Neuron (in vitro differentiated cells): ENCODE data around the gene KDM3A.

ENCODE experiments used
- H2AFZ ChIP-seq: one replicate; pipeline ENCODE4 v1.6.1; 2013; ENCODE audit warnings: low read depth, mild to moderate bottlenecking, inconsistent platforms, low read length, moderate library complexity
- H3K27me3 ChIP-seq: one replicate; pipeline ENCODE4 v1.6.1; 2013; ENCODE audit warnings: low read length; ENCODE audit not compliant: insufficient read depth
- H3K36me3 ChIP-seq: one replicate; pipeline ENCODE4 v1.6.1; 2013; ENCODE audit warnings: low read length; ENCODE audit not compliant: insufficient read depth
- H3K4me1 ChIP-seq: one replicate; pipeline ENCODE4 v1.6.1; 2013; ENCODE audit warnings: low read length; ENCODE audit not compliant: insufficient read depth
- H3K4me3 ChIP-seq: 2 replicates; pipeline ENCODE4 v1.5.1; 2013; ENCODE audit warnings: mild to moderate bottlenecking, low read length, moderate library complexity
- H3K9me3 ChIP-seq: one replicate; pipeline ENCODE4 v1.6.1; 2013; ENCODE audit warnings: low read length

The KDM3A gene

DNA sequence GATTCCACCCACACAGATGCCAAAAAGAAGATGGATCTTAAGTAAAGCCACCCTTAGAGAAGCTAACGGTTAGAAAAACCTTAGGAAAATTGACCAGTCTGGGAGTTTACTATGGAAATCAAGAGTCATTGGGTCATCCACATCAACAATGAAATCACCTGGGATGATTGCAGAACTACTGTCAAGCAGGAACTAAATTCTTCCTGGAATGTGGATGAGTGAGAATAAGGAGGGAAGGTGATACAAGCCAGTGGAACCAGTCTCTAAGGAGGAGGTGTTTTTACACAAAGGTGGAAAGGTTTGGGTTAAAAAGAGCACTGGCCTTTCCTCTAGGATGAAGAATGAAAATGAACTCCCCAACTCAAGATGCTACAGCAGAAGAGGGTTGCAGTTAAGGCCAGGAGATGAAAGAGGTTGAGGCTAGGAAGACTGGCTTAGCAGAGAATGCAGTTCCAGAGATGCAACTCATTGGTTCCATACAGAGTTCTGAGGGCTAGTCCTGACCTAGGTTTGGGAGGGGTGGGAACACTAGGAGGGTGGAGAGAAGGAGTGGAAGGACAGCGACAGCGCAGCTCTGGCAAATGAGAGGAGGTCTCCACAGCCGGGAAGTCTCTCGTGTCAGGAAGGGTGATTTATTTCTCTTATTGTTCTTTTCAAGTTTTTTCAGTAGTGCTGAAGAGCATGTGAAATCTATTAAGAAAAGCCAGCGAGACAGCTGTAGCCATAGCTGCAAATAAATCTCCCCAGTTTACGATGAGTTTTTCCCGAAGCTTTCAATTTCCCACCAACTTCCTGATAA, 27.7 kb upstream of the KDM3A start:
- Histone ChIP-seq H2AFZ (no peak overlapping the region), H3K4me3 (no peak overlapping the region), H3K4me1 (peaks cover 9% of the 10 kb centered on the region), H3K27me3 (peaks cover 5% of the 10 kb centered on the region), H3K36me3 (no peaks in the 10 kb centered on the region), H3K9me3 (no peaks in the 10 kb centered on the region)

DNA sequence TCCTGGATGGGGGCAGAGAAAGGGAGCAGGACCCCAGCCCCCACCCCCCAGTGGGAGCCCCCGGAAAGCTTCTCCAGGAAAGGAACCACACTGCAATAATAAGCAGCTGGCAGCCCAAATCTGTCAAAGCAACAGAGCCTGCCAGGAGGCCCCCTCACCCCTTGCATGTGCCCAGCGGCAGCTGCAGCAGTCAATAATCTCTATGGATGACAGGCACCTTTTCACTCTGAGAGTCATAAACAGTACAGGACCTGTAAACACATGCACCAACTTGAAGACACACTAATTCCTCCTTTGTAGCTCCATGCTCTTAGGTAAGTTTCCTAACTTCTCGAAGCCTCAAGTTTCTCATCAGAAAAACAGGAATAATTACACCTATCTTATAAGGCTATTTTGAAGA, 26.2 kb upstream of the KDM3A start:
- no peaks in the 10 kb centered on the region for H3K9me3 ChIP-seq
- H3K36me3 ChIP-seq: no peaks in the 10 kb centered on the region
- no peak overlapping the region for H3K4me3 ChIP-seq
- H3K27me3 ChIP-seq: peaks cover 9% of the 10 kb centered on the region
- peaks cover 9% of the 10 kb centered on the region for H3K4me1 ChIP-seq
- H2AFZ ChIP-seq: no peak overlapping the region

DNA sequence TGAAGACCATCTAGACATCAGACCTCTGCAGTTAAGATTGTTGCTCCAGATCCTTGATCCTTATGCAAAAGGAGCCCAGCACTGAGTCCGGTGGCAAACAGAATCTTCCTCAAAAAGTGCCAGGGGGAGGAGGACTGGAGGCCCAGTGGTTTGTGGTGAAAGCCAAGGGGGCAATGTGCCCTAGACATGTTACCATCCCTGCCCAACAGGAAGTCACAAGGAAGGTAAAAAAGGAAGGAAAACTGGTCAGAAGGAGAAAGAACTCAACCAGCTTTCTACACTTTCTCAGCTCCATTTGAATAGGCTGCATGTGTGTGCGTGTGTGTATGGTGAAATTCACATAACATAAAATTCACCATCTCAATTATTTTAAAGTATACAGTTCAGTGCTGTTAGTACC, 25.0 kb upstream of the KDM3A start:
- H2AFZ ChIP-seq: no peak overlapping the region
- H3K9me3 ChIP-seq: no peaks in the 10 kb centered on the region
- H3K27me3 ChIP-seq: peaks cover 12% of the 10 kb centered on the region
- H3K4me3 ChIP-seq: no peak overlapping the region
- no peaks in the 10 kb centered on the region for H3K36me3 ChIP-seq
- peaks cover 9% of the 10 kb centered on the region for H3K4me1 ChIP-seq

DNA sequence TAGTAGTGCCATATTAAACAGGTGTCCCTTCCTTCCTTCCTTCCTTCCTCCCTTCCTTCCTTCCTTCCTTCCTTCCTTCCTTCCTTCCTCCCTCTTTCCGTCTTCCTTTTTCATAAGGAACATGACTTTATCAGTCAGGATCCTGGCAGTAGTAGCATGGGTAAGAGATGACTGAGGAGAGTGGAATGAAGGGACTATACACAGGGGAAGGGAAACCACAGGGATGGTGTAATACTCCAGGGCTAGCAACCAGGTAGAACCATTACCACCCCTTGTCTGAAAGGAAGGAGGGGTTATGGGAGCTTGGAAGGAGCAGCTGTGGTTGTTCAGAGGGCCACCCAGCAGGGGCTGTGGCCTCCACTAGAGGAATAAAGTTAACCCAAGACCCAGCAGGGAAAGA, 23.2 kb upstream of the KDM3A start:
- H3K9me3 ChIP-seq: peaks cover 2% of the 10 kb centered on the region
- no peaks in the 10 kb centered on the region for H3K36me3 ChIP-seq
- H2AFZ ChIP-seq: no peak overlapping the region
- H3K4me1 ChIP-seq: peaks cover 9% of the 10 kb centered on the region
- peaks cover 15% of the 10 kb centered on the region for H3K27me3 ChIP-seq
- no peak overlapping the region for H3K4me3 ChIP-seq

DNA sequence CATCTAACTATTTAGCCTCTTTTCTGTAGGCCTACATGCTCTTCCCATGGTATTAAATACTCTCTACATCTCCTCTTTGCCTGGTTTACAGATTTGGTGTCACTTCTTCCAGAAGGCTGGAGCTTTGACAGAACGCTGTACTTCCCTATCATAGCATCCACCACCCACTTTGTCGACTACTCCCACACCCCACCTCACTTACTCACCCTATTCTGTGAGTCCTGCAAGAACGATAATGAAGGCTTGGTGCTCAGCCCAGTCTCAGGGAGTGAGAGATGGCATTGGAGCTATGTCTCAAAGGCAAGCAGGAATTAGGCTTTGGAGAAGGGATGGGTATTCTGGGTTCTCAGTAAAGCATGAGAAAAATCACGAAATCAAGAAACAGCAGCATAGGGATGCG, 20.3 kb upstream of the KDM3A start:
- Histone ChIP-seq H3K4me1 (no peaks in the 10 kb centered on the region), H2AFZ (no peak overlapping the region), H3K36me3 (no peaks in the 10 kb centered on the region), H3K9me3 (peaks cover 2% of the 10 kb centered on the region), H3K4me3 (no peak overlapping the region), H3K27me3 (peaks cover 14% of the 10 kb centered on the region)

DNA sequence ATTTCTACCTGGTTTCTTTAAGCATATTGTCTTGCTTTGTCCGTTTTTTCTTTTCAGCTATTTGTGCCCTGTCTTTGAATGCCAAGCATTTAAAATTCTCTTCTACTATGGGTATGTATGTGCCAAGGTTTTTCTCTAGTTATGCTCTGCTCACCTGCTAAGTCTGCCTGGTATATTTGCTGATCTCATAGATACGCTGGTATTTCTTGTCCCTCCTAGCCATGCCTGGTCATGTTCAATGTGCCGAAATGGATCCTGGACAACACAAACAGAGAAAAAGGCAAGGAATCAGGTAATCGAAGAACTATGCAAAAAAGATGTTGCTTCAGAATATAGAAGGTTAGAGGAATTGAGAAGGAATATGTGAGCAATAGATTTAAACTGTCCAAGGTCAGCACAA, 14.9 kb upstream of the KDM3A start:
- H3K9me3 ChIP-seq: peaks cover 2% of the 10 kb centered on the region
- no peaks in the 10 kb centered on the region for H3K36me3 ChIP-seq
- H2AFZ ChIP-seq: no peak overlapping the region
- H3K27me3 ChIP-seq: peaks cover 18% of the 10 kb centered on the region
- H3K4me1 ChIP-seq: no peaks in the 10 kb centered on the region
- no peak overlapping the region for H3K4me3 ChIP-seq

DNA sequence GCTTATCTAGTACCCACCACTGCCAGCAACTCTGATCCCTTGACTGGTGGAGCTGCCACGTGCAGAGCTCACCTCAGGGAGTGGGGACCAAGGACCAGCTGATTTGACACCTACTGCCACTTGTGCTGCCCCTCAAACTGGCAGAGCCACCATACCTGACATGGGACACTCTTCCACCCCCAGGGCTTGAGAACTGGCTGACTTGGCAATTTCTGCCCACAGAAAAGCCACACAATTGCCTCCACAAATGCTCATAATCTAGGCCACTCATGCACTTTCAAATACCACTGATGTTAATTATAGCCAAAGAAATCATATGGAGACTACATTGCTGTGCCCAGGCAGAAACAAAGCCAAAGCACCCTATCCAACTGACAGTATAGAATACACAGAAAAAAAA, 11.8 kb upstream of the KDM3A start:
- H3K27me3 ChIP-seq: peaks cover 11% of the 10 kb centered on the region
- H2AFZ ChIP-seq: no peak overlapping the region
- no peaks in the 10 kb centered on the region for H3K36me3 ChIP-seq
- no peak overlapping the region for H3K4me3 ChIP-seq
- H3K9me3 ChIP-seq: no peaks in the 10 kb centered on the region
- no peaks in the 10 kb centered on the region for H3K4me1 ChIP-seq

DNA sequence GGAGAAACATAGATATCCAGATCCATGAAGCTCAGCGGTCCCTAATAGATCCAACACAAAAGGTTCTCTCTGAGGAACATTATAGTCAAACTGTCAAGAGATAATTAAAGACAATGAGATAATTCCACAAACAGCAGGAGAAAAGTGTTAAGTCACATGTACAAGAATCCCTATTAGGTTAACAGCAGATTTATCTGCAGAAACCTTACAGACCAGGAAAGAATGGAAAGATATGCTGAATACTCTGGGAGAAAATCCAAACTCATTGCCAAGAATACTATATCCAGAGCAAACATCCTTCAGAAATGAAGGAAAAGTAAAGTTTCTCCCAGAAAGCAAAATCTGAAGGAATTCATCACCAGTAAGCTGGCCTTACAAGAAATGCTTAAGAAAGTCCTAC, 10.8 kb upstream of the KDM3A start:
- H2AFZ ChIP-seq: no peak overlapping the region
- H3K4me1 ChIP-seq: no peaks in the 10 kb centered on the region
- H3K4me3 ChIP-seq: no peak overlapping the region
- H3K9me3 ChIP-seq: no peaks in the 10 kb centered on the region
- H3K27me3 ChIP-seq: peaks cover 11% of the 10 kb centered on the region
- H3K36me3 ChIP-seq: no peaks in the 10 kb centered on the region

DNA sequence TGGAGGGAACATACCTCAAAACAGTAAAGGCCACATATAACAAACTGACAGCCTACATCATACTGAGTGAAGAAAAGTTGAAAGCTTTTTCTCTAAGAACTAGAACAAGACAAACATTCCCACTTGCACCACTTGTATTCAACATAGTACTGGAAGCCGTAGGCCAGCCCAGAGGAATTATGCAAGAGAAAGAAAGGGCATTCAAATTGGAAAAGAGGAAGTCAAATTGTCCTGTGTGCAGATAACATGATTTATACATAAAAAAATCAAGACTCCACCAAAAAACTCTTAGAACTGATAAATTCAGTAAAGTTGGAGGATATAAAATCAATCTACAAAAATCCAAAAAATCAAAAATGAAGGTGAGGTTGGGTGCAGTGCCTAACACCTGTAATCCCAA, 8.0 kb upstream of the KDM3A start:
- Histone ChIP-seq H3K4me1 (no peaks in the 10 kb centered on the region), H3K9me3 (peaks cover 5% of the 10 kb centered on the region), H3K36me3 (no peaks in the 10 kb centered on the region), H3K4me3 (no peak overlapping the region), H3K27me3 (peaks cover 4% of the 10 kb centered on the region), H2AFZ (no peak overlapping the region)

DNA sequence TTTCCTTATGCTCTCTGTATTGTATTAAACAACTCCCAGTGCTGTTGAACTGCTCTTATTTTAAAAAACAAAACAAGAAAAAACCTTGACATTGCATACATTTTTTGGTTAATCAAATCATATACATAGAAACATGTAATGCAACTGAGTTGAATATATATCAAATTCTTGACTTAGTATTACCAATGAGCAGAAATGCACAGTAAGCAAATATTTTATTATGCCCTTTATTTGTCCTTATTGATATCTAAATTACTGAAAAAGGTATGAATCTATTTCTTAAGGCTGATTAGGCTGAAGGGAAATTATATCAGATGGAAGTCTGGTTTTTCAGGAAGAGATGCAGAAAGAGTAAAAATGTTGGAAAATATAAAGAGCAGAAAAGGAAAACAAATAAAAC, 6.9 kb upstream of the KDM3A start:
- H3K9me3 ChIP-seq: peaks cover 5% of the 10 kb centered on the region
- H2AFZ ChIP-seq: no peak overlapping the region
- no peaks in the 10 kb centered on the region for H3K36me3 ChIP-seq
- H3K4me1 ChIP-seq: no peaks in the 10 kb centered on the region
- no peak overlapping the region for H3K4me3 ChIP-seq
- peaks cover 4% of the 10 kb centered on the region for H3K27me3 ChIP-seq

DNA sequence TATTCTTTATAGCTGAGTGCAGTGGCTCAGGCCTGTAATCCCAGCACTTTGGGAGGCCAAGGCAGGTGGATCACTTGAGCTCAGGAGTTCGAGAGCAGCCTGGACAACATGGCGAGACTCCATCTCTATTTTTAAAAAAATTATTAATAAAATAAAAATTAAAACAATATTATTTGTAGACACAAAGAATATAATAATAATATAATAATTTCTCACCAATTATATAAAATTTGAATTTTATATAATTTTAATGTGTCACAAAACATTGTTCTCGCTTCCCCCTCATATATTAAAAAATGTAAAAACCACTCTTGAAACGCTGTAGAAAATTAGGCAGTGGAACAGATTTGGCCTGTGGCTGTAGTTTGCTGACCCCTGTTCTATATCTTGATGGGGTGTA, 5.6 kb upstream of the KDM3A start:
- no peak overlapping the region for H2AFZ ChIP-seq
- H3K4me3 ChIP-seq: no peak overlapping the region
- H3K27me3 ChIP-seq: peaks cover 4% of the 10 kb centered on the region
- peaks cover 5% of the 10 kb centered on the region for H3K9me3 ChIP-seq
- no peaks in the 10 kb centered on the region for H3K4me1 ChIP-seq
- no peaks in the 10 kb centered on the region for H3K36me3 ChIP-seq

DNA sequence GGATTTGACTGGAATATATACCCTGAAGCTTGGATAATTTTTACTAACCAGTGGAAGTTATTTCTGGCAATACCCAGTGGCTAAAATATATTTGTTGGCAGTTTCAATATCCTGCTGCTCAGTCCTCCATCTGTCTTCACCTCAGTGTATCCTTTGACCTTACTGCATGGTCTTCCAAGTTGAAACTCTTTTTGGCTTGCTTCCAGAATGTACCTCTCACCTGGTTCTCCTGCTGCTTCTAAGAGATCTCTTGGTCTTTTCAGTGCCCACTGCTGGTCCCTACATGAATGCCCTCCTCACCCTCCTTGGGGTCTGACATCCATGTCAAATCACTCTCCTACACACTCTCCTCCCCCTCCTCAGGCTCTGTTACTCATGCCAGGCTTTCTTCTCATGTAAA, 4.8 kb upstream of the KDM3A start:
- H3K4me3 ChIP-seq: no peak overlapping the region
- peaks cover 4% of the 10 kb centered on the region for H3K27me3 ChIP-seq
- H2AFZ ChIP-seq: no peak overlapping the region
- no peaks in the 10 kb centered on the region for H3K4me1 ChIP-seq
- peaks cover 5% of the 10 kb centered on the region for H3K9me3 ChIP-seq
- H3K36me3 ChIP-seq: no peaks in the 10 kb centered on the region

DNA sequence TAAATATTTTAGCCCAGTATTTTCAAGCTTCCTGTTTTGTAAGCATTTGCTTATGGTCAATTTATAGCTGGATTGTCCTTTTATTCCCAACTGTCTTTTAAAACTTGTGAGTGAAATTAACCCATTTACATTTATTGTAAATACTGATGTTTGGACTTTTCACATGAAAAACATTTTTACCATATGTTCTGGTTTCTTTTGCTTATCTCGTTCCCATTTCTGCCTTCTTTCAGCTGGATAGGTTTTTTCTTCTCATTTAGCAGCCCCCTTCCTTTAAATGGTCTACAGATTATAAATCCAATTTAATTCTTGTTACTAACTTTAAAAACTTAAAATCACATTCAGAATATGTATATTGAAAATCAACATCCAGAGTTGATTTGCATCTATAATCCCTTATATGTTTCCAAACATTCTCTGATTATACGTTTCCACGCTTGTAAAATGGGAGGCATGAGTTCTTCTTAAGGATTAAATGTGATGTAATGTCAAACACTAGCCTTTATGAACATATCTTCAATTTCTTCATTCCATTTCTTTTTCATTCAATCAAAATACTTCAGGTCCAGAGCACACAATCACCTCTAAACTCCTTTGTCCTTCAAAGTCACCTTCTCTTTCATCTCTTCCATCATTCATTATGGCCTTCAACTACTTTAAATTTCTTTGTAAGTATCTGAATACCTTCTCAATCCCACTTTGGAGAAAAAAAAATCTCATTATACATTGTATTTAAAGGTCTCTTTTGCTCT, 1.1 kb upstream of the KDM3A start:
- H3K9me3 ChIP-seq: peaks cover 5% of the 10 kb centered on the region
- peaks cover 13% of the 10 kb centered on the region for H3K4me1 ChIP-seq
- H3K4me3 ChIP-seq: peak overlapping the region; percentile 43
- peaks cover 11% of the 10 kb centered on the region for H3K36me3 ChIP-seq
- H2AFZ ChIP-seq: peak overlapping the region; percentile 83
- H3K27me3 ChIP-seq: peaks cover 4% of the 10 kb centered on the region
